A549 (cell line): ENCODE data around the gene TMEM167A. TPM values are rescaled to one million over a fixed set of nuclear protein-coding genes. Genes with fewer than 3 reads are reported as not detected.

ENCODE experiments used
- ATAC-seq, 2 experiments: fragments of 200-7000 bp in 1 of 2; fragments of >200 bp in 1 of 2; cut with Nextera tagmentation in 1 of 2; cut with Tn5 transposase in 1 of 2; 3 replicates each; pipeline versions ENCODE4 v1.8.0 to v1.9.1; 2018 to 2020; ENCODE audit warnings: mild to moderate bottlenecking in 1 of 2, moderate library complexity in 1 of 2
- CTCF ChIA-PET: fragments of 300-600 bp; sonication (Branson Sonifier 250); formaldehyde crosslinking; extraction: SDS; loops from one replicate; lab custom pipeline; 2021; ENCODE audit warnings: antibody characterized with exemption, inconsistent platforms; lab: Yijun Ruan, JAX
- POLR2A ChIA-PET: fragments of 350-600 bp; formaldehyde crosslinking; extraction: SDS; loops from one replicate; lab custom pipeline; 2021; ENCODE audit warnings: antibody characterized with exemption, inconsistent platforms; lab: Yijun Ruan, JAX
- DNase-seq, 2 experiments: peaks; one replicate each; pipeline versions ENCODE4 v3.0.0 to v3.0.0-alpha.2; 2011 to 2016; ENCODE audit warnings: low read depth in 1 of 2, low spot score in 1 of 2
- FAIRE-seq: peaks from 2 replicates; lab custom pipeline; 2011; peaks lifted over from hg19 to GRCh38; lab: Jason Lieb, UNC
- H3K27ac ChIP-seq, 2 experiments: fragments of >200 bp; sonication (Bioruptor Twin); formaldehyde crosslinking; 3 replicates each; pipeline ENCODE4 v1.5.1; 2016 to 2017
- H3K4me1 ChIP-seq: fragments of >200 bp; sonication (Bioruptor Twin); formaldehyde crosslinking; 3 replicates; pipeline ENCODE4 v1.6.1; 2016
- H3K4me2 ChIP-seq: fragments of >200 bp; sonication (Bioruptor Twin); formaldehyde crosslinking; 3 replicates; pipeline ENCODE4 v1.6.1; 2016
- H3K4me3 ChIP-seq: fragments of >200 bp; sonication (Bioruptor Twin); formaldehyde crosslinking; 3 replicates; pipeline ENCODE4 v1.5.1; 2016
- H3K9me3 ChIP-seq: fragments of >200 bp; sonication (Bioruptor Twin); formaldehyde crosslinking; 3 replicates; pipeline ENCODE4 v1.6.1; 2016
- CBX8 ChIP-seq: fragments of 200-600 bp; sonication (generic); IDR thresholded peaks from 2 replicates; pipeline ENCODE4 v1.6.1; 2016
- CHD4 ChIP-seq: fragments of 200-600 bp; sonication (generic); IDR thresholded peaks from 2 replicates; pipeline ENCODE4 v1.6.1; 2016; ENCODE audit warnings: antibody characterized with exemption, mild to moderate bottlenecking, borderline replicate concordance
- ESRRA ChIP-seq: fragments of 150-350 bp; IDR thresholded peaks from 2 replicates; pipeline ENCODE4 v1.6.1; 2014; ENCODE audit warnings: mild to moderate bottlenecking, low read length, borderline replicate concordance
- FOXS1 ChIP-seq: fragments of 250-450 bp; sonication (Bioruptor Pico); IDR thresholded peaks from 2 replicates; pipeline ENCODE4 v1.5.0; 2020; ENCODE audit warnings: mild to moderate bottlenecking, moderate library complexity
- HOXB13 ChIP-seq: fragments of 250-450 bp; sonication (Bioruptor Pico); IDR thresholded peaks from 2 replicates; pipeline ENCODE4 v1.5.0; 2020; ENCODE audit warnings: low read depth, mild to moderate bottlenecking, moderate library complexity
- KDM5A ChIP-seq: fragments of 200-600 bp; sonication (generic); IDR thresholded peaks from 2 replicates; pipeline ENCODE4 v1.6.1; 2016; ENCODE audit warnings: antibody characterized with exemption, mild to moderate bottlenecking
- MYC ChIP-seq: IDR thresholded peaks from 2 replicates; pipeline ENCODE4 v1.6.1; 2012; ENCODE audit warnings: mild to moderate bottlenecking, inconsistent platforms, low read length, improper control_type of control experiment, borderline replicate concordance
- PHF8 ChIP-seq: fragments of 200-600 bp; sonication (generic); IDR thresholded peaks from 2 replicates; pipeline ENCODE4 v1.6.1; 2016; ENCODE audit warnings: low read depth, mild to moderate bottlenecking, antibody characterized with exemption, moderate library complexity, borderline replicate concordance
- POLR2A ChIP-seq: IDR thresholded peaks from 2 replicates; pipeline ENCODE4 v1.6.1; 2012; ENCODE audit warnings: mild to moderate bottlenecking, low read length
- POLR2AphosphoS2 ChIP-seq: conservative IDR thresholded peaks from 2 replicates; pipeline ENCODE4 v1.6.1; 2012; ENCODE audit warnings: low read length, improper control_type of control experiment, inconsistent platforms
- RAD21 ChIP-seq, 2 experiments: fragments of >200 bp in 1 of 2; sonication (Bioruptor Twin) in 1 of 2; formaldehyde crosslinking in 1 of 2; IDR thresholded peaks in 1 of 2; conservative IDR thresholded peaks in 1 of 2; 2 replicates in 1 of 2; 3 replicates in 1 of 2; pipeline ENCODE4 v1.6.1; 2012 to 2018; ENCODE audit warnings: inconsistent platforms in 1 of 2
- RFX5 ChIP-seq: fragments of 450-650 bp; IDR thresholded peaks from 2 replicates; pipeline ENCODE4 v1.7.1; 2014; ENCODE audit warnings: antibody characterized with exemption, mild to moderate bottlenecking, moderate library complexity
- RNF2 ChIP-seq: fragments of 200-600 bp; sonication (generic); IDR thresholded peaks from 2 replicates; pipeline ENCODE4 v1.6.1; 2016; ENCODE audit warnings: low read depth, mild to moderate bottlenecking, antibody characterized with exemption, moderate library complexity, borderline replicate concordance
- SMC3 ChIP-seq: fragments of >200 bp; sonication (Bioruptor Twin); formaldehyde crosslinking; IDR thresholded peaks from 3 replicates; pipeline ENCODE4 v1.6.1; 2018; ENCODE audit warnings: inconsistent platforms
- ZC3H11A ChIP-seq: fragments of 450-650 bp; IDR thresholded peaks from 2 replicates; pipeline ENCODE4 v1.6.1; 2014; ENCODE audit warnings: antibody characterized with exemption, mild to moderate bottlenecking
- ZFP36 ChIP-seq: fragments of 450-650 bp; IDR thresholded peaks from 2 replicates; pipeline ENCODE4 v1.6.1; 2014; ENCODE audit warnings: borderline replicate concordance; ENCODE audit not compliant: partially characterized antibody
- ZSCAN20 ChIP-seq: fragments of 250-450 bp; sonication (Bioruptor Pico); IDR thresholded peaks from 2 replicates; pipeline ENCODE4 v1.8.0; 2022; ENCODE audit warnings: mild to moderate bottlenecking, moderate library complexity
- WGBS: methylation state at CpG from one replicate; pipeline ENCODE4 v1.1.6; 2017; ENCODE audit errors: missing lambda C conversion rate; 5-methylcytosine and 5-hydroxymethylcytosine counted together
- polyA plus RNA-seq, 4 experiments: library from polyadenylated mRNA; depleted of rRNA in 3 of 4; stranded (reverse); fragments of >200 nt; fragmentation: RNase III in 1 of 4; extraction: RNeasy Plus Mini Kit Qiagen cat#74134 plus additional on column Dnase treatment in 1 of 4; gene quantifications; 2 replicates in 3 of 4; 3 replicates in 1 of 4; pipeline ENCODE4 v1.2.3, GENCODE V29; 2011 to 2017
- TF ChIP-seq, protein P1 (sequence below): fragments of >200 bp; sonication (Bioruptor Twin); formaldehyde crosslinking; IDR thresholded peaks from 2 replicates; pipeline ENCODE4 v1.6.1; 2016
- TF ChIP-seq, protein P2 (sequence below): fragments of 200-600 bp; sonication (generic); IDR thresholded peaks from 2 replicates; pipeline ENCODE4 v1.6.1; 2016; ENCODE audit warnings: antibody characterized with exemption, mild to moderate bottlenecking, moderate library complexity
- TF ChIP-seq, protein P3 (sequence below): IDR thresholded peaks from 2 replicates; pipeline ENCODE4 v1.6.1; 2012
- TF ChIP-seq, protein P4 (sequence below): fragments of >200 bp; sonication (Bioruptor Twin); formaldehyde crosslinking; IDR thresholded peaks from 3 replicates; pipeline ENCODE4 v1.5.1; 2016

TMEM167A gene
- polyA plus RNA-seq, 2 of the 4 experiments (the other 2 are of a cell fraction) = 56.2 to 136 TPM

DNA sequence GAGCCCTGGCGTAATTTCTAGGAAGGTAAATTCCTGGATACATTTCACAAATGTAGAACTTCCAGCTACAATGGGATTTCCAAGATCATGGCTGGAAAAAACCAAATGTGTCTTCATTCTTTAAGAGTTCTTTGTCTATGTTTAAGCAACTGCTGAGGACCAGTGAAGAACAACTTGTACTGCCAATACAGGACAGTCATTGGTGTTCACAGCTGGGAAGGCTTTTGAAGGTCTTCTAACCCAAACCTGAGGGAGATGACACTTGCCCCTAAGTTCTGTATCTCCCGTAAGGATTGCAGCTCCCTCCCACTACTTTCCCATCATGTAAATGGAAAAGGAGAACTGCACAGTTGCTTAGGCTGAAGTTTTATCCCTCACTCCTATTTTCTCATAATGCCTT, 28.4 kb downstream of the TMEM167A start:
- WGBS = 97% methylated on average over 2 of the region's 2 CpGs
- ChIA-PET POLR2A (no interaction called here), CTCF (interaction anchor here (0.7 kb wide), 1 partner anchor 28 kb away, joined by 4 read pairs; no protein-coding TSS in a partner anchor)

DNA sequence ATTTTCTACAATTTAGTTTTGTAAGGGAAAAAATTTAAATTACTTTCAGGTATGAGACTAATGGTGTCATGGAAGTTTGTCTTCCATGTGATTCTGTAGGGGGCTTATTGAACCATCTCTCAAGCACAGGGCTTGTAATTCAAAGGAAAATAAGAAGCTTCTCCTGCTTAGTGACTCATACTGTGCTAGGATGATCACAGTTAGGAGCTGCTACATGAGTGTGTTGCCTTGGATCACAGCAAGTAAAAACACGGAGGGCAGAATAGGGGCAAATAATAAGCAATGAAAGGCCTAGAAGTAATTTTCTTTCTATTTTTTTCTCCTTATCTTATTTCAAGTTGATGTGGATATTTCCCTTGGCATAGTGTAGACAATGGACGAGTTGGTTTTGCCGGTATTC, 28.9 kb downstream of the TMEM167A start:
- Histone ChIP-seq H3K4me1 (no peaks in the 10 kb centered on the region), H3K4me2 (no peak overlapping the region), H3K4me3 (no peak overlapping the region), H3K27ac (no peak overlapping the region), H3K9me3 (no peaks in the 10 kb centered on the region)
- FAIRE-seq = no peak
- TF ChIP-seq, protein P1, sequence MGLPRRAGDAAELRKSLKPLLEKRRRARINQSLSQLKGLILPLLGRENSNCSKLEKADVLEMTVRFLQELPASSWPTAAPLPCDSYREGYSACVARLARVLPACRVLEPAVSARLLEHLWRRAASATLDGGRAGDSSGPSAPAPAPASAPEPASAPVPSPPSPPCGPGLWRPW = no peak
- TF ChIP-seq RFX5 (no peak), KDM5A (no peak), SMC3 (no peak), POLR2AphosphoS2 (no peak), MYC (no peak), ZSCAN20 (no peak), ZC3H11A (no peak), POLR2A (no peak)
- TF ChIP-seq, protein P2, sequence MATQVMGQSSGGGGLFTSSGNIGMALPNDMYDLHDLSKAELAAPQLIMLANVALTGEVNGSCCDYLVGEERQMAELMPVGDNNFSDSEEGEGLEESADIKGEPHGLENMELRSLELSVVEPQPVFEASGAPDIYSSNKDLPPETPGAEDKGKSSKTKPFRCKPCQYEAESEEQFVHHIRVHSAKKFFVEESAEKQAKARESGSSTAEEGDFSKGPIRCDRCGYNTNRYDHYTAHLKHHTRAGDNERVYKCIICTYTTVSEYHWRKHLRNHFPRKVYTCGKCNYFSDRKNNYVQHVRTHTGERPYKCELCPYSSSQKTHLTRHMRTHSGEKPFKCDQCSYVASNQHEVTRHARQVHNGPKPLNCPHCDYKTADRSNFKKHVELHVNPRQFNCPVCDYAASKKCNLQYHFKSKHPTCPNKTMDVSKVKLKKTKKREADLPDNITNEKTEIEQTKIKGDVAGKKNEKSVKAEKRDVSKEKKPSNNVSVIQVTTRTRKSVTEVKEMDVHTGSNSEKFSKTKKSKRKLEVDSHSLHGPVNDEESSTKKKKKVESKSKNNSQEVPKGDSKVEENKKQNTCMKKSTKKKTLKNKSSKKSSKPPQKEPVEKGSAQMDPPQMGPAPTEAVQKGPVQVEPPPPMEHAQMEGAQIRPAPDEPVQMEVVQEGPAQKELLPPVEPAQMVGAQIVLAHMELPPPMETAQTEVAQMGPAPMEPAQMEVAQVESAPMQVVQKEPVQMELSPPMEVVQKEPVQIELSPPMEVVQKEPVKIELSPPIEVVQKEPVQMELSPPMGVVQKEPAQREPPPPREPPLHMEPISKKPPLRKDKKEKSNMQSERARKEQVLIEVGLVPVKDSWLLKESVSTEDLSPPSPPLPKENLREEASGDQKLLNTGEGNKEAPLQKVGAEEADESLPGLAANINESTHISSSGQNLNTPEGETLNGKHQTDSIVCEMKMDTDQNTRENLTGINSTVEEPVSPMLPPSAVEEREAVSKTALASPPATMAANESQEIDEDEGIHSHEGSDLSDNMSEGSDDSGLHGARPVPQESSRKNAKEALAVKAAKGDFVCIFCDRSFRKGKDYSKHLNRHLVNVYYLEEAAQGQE = no peak
- TF ChIP-seq, protein P3, sequence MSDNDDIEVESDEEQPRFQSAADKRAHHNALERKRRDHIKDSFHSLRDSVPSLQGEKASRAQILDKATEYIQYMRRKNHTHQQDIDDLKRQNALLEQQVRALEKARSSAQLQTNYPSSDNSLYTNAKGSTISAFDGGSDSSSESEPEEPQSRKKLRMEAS = no peak
- POLR2A ChIA-PET = no interaction called here
- no peak for DNase-seq
- CTCF ChIA-PET = interaction anchor here (0.7 kb wide), 1 partner anchor 28 kb away, joined by 4 read pairs; no protein-coding TSS in a partner anchor
- 92% methylated on average over 3 of the region's 3 CpGs for WGBS
- ATAC-seq = no peak

More for the DNA sequence above, 28.4 kb downstream of the TMEM167A start:
- TF ChIP-seq POLR2A (no peak), PHF8 (no peak), CHD4 (no peak), HOXB13 (CRISPR knock-in tag) (no peak), FOXS1 (no peak), RNF2 (no peak), RAD21 (conservative IDR thresholded peaks at IDR 0.05 in 1 of 2, IDR thresholded peaks at IDR 0.05 in 1 of 2) (no peak), CBX8 (no peak), ZFP36 (no peak), ESRRA (no peak)
- TF ChIP-seq, protein P4, sequence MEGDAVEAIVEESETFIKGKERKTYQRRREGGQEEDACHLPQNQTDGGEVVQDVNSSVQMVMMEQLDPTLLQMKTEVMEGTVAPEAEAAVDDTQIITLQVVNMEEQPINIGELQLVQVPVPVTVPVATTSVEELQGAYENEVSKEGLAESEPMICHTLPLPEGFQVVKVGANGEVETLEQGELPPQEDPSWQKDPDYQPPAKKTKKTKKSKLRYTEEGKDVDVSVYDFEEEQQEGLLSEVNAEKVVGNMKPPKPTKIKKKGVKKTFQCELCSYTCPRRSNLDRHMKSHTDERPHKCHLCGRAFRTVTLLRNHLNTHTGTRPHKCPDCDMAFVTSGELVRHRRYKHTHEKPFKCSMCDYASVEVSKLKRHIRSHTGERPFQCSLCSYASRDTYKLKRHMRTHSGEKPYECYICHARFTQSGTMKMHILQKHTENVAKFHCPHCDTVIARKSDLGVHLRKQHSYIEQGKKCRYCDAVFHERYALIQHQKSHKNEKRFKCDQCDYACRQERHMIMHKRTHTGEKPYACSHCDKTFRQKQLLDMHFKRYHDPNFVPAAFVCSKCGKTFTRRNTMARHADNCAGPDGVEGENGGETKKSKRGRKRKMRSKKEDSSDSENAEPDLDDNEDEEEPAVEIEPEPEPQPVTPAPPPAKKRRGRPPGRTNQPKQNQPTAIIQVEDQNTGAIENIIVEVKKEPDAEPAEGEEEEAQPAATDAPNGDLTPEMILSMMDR = no peak
- TF ChIP-seq, all 56 proteins: peak for 0
- FAIRE-seq (no peak), ATAC-seq (no peak), DNase-seq (no peak)
- no peaks in the 10 kb centered on the region for H3K9me3 ChIP-seq
- no peak overlapping the region for H3K27ac ChIP-seq
- no peak overlapping the region for H3K4me2 ChIP-seq
- H3K4me1 ChIP-seq = no peaks in the 10 kb centered on the region
- no peak overlapping the region for H3K4me3 ChIP-seq
